Epithelial cell of esophagus (primary cell): ENCODE results near the gene F2R.
"Not testable (repeated sequence)": the region's sequence is repeated elsewhere in the genome, so short reads cannot be mapped to it uniquely, and the experiment has no call there.

Source experiments
- DNase-seq: peaks from one replicate; pipeline ENCODE4 v3.0.0; 2010; ENCODE audit warnings: low read depth
- H3K4me3 ChIP-seq: 2 replicates; pipeline ENCODE4 v1.5.1; 2011; ENCODE audit warnings: mild to moderate bottlenecking, low read length, control low read depth
- TF ChIP-seq, protein P1 (sequence below): IDR thresholded peaks from 2 replicates; pipeline ENCODE4 v1.5.1; 2011; ENCODE audit warnings: low read depth, mild to moderate bottlenecking, low read length, control low read depth, inconsistent platforms; ENCODE audit not compliant: insufficient read depth; ENCODE audit errors: missing control alignments

Gene F2R

DNA sequence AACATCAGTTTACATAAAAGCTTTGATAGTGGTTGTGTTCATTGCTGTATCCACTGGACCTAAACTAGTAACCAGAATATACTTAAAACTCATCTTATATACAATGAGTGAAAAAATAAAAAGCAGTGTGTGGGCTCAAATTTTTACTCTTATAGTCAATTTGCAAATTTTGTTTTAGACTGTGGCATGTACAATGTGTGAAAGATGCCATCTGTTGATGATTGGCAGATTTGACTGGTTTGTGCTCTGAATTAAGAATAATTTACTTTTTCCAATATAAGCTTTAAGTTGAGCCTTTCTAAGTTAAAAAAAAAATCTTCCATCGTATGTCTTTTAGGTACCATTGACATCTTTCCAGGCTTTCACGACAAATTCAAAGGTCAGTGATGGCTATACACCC, 60.5 kb downstream of the F2R start:
- no peak for DNase-seq
- H3K4me3 ChIP-seq, result no peak overlapping the region
- TF ChIP-seq, protein P1, sequence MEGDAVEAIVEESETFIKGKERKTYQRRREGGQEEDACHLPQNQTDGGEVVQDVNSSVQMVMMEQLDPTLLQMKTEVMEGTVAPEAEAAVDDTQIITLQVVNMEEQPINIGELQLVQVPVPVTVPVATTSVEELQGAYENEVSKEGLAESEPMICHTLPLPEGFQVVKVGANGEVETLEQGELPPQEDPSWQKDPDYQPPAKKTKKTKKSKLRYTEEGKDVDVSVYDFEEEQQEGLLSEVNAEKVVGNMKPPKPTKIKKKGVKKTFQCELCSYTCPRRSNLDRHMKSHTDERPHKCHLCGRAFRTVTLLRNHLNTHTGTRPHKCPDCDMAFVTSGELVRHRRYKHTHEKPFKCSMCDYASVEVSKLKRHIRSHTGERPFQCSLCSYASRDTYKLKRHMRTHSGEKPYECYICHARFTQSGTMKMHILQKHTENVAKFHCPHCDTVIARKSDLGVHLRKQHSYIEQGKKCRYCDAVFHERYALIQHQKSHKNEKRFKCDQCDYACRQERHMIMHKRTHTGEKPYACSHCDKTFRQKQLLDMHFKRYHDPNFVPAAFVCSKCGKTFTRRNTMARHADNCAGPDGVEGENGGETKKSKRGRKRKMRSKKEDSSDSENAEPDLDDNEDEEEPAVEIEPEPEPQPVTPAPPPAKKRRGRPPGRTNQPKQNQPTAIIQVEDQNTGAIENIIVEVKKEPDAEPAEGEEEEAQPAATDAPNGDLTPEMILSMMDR, result no peak

DNA sequence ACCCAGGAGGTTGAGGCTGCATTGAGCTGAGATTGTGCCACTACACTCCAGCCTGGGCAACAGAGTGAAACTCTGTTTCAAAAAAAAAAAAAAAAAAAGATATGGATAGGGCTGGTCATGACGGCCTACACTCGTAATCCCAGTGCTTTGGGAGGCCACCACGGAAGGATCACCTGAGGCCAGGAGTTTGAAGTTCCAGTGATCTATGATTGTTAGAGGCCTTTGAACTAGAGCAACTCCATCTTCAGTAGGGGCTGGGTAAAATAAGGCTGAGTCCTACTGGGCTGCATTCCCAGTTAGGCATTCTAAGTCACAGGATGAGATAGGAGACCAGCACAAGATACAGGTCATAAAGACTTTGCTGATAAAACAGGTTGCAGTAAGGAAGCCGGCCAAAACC, 64.7 kb downstream of the F2R start:
- not testable (repeated sequence) for H3K4me3 ChIP-seq, DNase-seq

GRCh38 chr5:76781775-76782174, 65.8 kb downstream of the F2R start:
- DNase-seq, result no peak
- TF ChIP-seq, protein P1, result no peak
- H3K4me3 ChIP-seq, result no peak overlapping the region

DNA sequence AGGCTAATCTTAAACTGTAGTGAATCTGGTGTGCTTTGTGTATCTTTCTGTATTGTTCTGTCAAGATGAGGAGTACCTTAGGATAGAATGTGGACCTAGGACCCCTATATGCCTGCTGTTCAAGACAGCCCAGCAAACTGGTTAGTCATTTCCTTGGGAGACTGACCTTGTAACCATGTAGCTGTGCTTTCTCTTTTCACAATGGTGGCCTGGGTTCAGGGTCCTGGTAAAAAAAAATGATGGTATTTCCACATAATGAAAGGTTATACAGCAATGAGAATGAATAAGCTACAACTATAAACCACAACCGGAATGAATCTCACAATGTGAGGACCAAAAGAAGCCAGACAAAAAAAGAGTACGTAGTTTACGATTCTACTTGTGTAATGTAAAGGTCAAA, 66.5 kb downstream of the F2R start:
- no peak for DNase-seq
- TF ChIP-seq, protein P1, result no peak
- no peak overlapping the region for H3K4me3 ChIP-seq
